GM19035 (cell line): ENCODE results near the gene TTC23.
A peak's percentile ranks its signal among the peaks of the same experiment; 100 is the strongest.

Experiments used
- ATAC-seq: cut with Tn5 transposase; IDR thresholded peaks from one replicate; pipeline ENCODE4 v1.9.1; 2021; ENCODE audit not compliant: unreplicated experiment

The TTC23 gene

GRCh38 chr15:99139276-99139675 lies 110.1 kb downstream of the TTC23 start:
- no peak for ATAC-seq

- ATAC-seq, result no peak
These were observed 110.8 kb downstream of the TTC23 start for GRCh38 chr15:99138491-99138982.

- ATAC-seq, result no peak
These were observed 111.5 kb downstream of the TTC23 start for GRCh38 chr15:99137877-99138276.

- no peak for ATAC-seq
These were observed 112.3 kb downstream of the TTC23 start for GRCh38 chr15:99137111-99137546.

GRCh38 chr15:99135194-99135593 lies 114.2 kb downstream of the TTC23 start:
- peak; percentile 73 for ATAC-seq

- no peak for ATAC-seq
These were observed 115.0 kb downstream of the TTC23 start for GRCh38 chr15:99134317-99134821.

- ATAC-seq, result no peak
These were observed 116.6 kb downstream of the TTC23 start for GRCh38 chr15:99132634-99133287.

- ATAC-seq, result no peak
These were observed 117.3 kb downstream of the TTC23 start for GRCh38 chr15:99132122-99132521.

- no peak for ATAC-seq
These were observed 117.8 kb downstream of the TTC23 start for GRCh38 chr15:99131441-99132023.

- ATAC-seq, result no peak
These were observed 118.5 kb downstream of the TTC23 start for GRCh38 chr15:99130765-99131440.

- no peak for ATAC-seq
These were observed 119.1 kb downstream of the TTC23 start for GRCh38 chr15:99130314-99130713.

GRCh38 chr15:99129644-99130043 lies 119.7 kb downstream of the TTC23 start:
- ATAC-seq, result no peak

GRCh38 chr15:99128411-99128810 lies 121.0 kb downstream of the TTC23 start:
- ATAC-seq, result no peak

- ATAC-seq, result no peak
These were observed 121.6 kb downstream of the TTC23 start for GRCh38 chr15:99127773-99128172.

- no peak for ATAC-seq
These were observed 122.5 kb downstream of the TTC23 start for GRCh38 chr15:99126930-99127329.

- ATAC-seq, result no peak
These were observed 123.2 kb downstream of the TTC23 start for GRCh38 chr15:99126131-99126588.

- no peak for ATAC-seq
These were observed 124.1 kb downstream of the TTC23 start for GRCh38 chr15:99125061-99125891.

GRCh38 chr15:99124641-99125040 lies 124.7 kb downstream of the TTC23 start:
- ATAC-seq, result no peak

GRCh38 chr15:99123713-99124451 lies 125.5 kb downstream of the TTC23 start:
- ATAC-seq, result no peak
